AG04449 (cell line): Measurements from ENCODE around the gene GPANK1.

ENCODE experiments used
- CTCF ChIA-PET: fragments of 350-600 bp; formaldehyde crosslinking; extraction: SDS; loops from one replicate; lab custom pipeline; 2021; ENCODE audit warnings: antibody characterized with exemption; lab: Yijun Ruan, JAX
- POLR2A ChIA-PET: fragments of 400-600, 350-600 bp; formaldehyde crosslinking; extraction: SDS; loops from one replicate; lab custom pipeline; 2020; ENCODE audit warnings: antibody characterized with exemption, inconsistent platforms; lab: Yijun Ruan, JAX
- DNase-seq: peaks from one replicate; pipeline ENCODE4 v3.0.0-alpha.2; 2010; ENCODE audit warnings: low read depth, low spot score
- H3K4me3 ChIP-seq: 2 replicates; pipeline ENCODE4 v1.5.1; 2011; ENCODE audit warnings: low read depth, mild to moderate bottlenecking, control low read depth, low read length
- CTCF ChIP-seq: IDR thresholded peaks from one replicate; pipeline ENCODE4 v1.5.1; 2011; ENCODE audit warnings: mild to moderate bottlenecking, moderate library complexity, low read length, control low read depth, inconsistent platforms; ENCODE audit not compliant: insufficient read depth; ENCODE audit errors: missing control alignments

The GPANK1 gene

GRCh38 chr6:31693535-31693934, 28.7 kb upstream of the GPANK1 start:
- ChIA-PET CTCF (interaction anchor here (1.4 to 4.4 kb wide), 5 partner anchors 12 to 102 kb away, joined by 3 to 29 read pairs (median 4); partner anchors contain the start of genes LY6G5C and VARS1), POLR2A (interaction anchor here (1.9 kb wide), 1 partner anchor 9 kb away, joined by 6 read pairs; the partner anchor contains the start of gene ABHD16A)
- DNase-seq, result no peak
- no peak for TF ChIP-seq CTCF
- H3K4me3 ChIP-seq, result no peak overlapping the region

GRCh38 chr6:31692886-31693285, 28.1 kb upstream of the GPANK1 start:
- H3K4me3 ChIP-seq, result no peak overlapping the region
- no peak for TF ChIP-seq CTCF
- ChIA-PET POLR2A (interaction anchor here (1.9 kb wide), 1 partner anchor 10 kb away, joined by 6 read pairs; the partner anchor contains the start of gene ABHD16A), CTCF (interaction anchor here (1.0 to 4.4 kb wide), 5 partner anchors 9 to 137 kb away, joined by 3 to 29 read pairs (median 5); partner anchors contain the start of gene LY6G5C)
- DNase-seq, result no peak

GRCh38 chr6:31692353-31692752, 27.6 kb upstream of the GPANK1 start:
- ChIA-PET POLR2A (no interaction called here), CTCF (interaction anchor here (1.0 to 4.4 kb wide), 4 partner anchors 9 to 137 kb away, joined by 3 to 29 read pairs (median 6); partner anchors contain the start of gene LY6G5C)
- no peak overlapping the region for H3K4me3 ChIP-seq
- DNase-seq, result no peak
- TF ChIP-seq CTCF, result no peak

GRCh38 chr6:31691564-31692108, 26.8 kb upstream of the GPANK1 start:
- TF ChIP-seq CTCF, result no peak
- DNase-seq, result no peak
- POLR2A ChIA-PET, result interaction anchor here (1.1 kb wide), 1 partner anchor 11 kb away, joined by 3 read pairs; the partner anchor contains the start of gene ABHD16A
- CTCF ChIA-PET, result interaction anchor here (0.8 to 4.4 kb wide), 7 partner anchors 9 to 138 kb away, joined by 3 to 29 read pairs (median 6); partner anchors contain the start of gene LY6G5C
- no peak overlapping the region for H3K4me3 ChIP-seq

DNA sequence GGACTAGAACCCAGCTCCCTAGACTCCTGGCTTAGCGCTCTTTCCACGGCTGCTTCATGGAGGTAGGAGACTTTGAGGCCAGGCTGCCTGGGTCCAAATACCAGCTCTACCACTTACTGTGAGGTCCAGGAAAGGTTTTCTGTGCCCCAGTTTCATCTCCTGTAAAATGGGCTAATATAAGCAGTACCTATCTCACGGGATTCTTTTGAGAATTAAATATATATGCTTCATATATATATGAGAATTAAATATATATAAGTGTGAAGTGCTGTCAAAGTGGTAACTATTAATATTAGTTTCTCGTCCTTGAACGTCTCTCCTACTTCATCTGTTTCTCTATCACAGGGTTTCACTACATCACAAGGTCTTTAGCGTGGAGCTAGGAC, 26.3 kb upstream of the GPANK1 start:
- no peak for DNase-seq
- POLR2A ChIA-PET, result interaction anchor here (1.1 kb wide), 1 partner anchor 12 kb away, joined by 3 read pairs; the partner anchor contains the start of gene ABHD16A
- CTCF ChIA-PET, result interaction anchor here (0.8 to 4.4 kb wide), 7 partner anchors 7 to 136 kb away, joined by 4 to 29 read pairs (median 8); partner anchors contain the start of genes ABHD16A, HSPA1B and LY6G5C
- no peak for TF ChIP-seq CTCF
- H3K4me3 ChIP-seq, result no peak overlapping the region
